KOPT-K1 (cell line): ENCODE results near the gene KCNIP2.

Source experiments
- H3K27ac ChIP-seq: fragments of 200-600 bp; sonication (generic); 2 replicates; pipeline ENCODE4 v1.5.1; 2016; ENCODE audit warnings: antibody characterized with exemption, mild to moderate bottlenecking, low read depth, low read length; ENCODE audit not compliant: poor library complexity, severe bottlenecking
- H3K36me3 ChIP-seq: fragments of 200-600 bp; sonication (generic); 2 replicates; pipeline ENCODE4 v1.5.1; 2017; ENCODE audit warnings: antibody characterized with exemption, mild to moderate bottlenecking, low read length, moderate library complexity; ENCODE audit not compliant: insufficient read depth
- H3K9me3 ChIP-seq: fragments of 200-600 bp; sonication (generic); 2 replicates; pipeline ENCODE4 v1.5.1; 2017; ENCODE audit warnings: antibody characterized with exemption, low read length, mild to moderate bottlenecking; ENCODE audit not compliant: insufficient read depth, poor library complexity, severe bottlenecking

KCNIP2 gene

GRCh38 chr10:101843032-101844021 lies at the start of gene KCNIP2:
Gene KCNIP2, minus strand, starts transcription at chr10:101843800. Its CDS starts 232 bp downstream, at chr10:101843568.
- H3K27ac ChIP-seq: no peak within 1 kb of the TSS
- no peaks in the 10 kb centered on the region for H3K9me3 ChIP-seq
- H3K36me3 ChIP-seq: no peaks in the 10 kb centered on the region

GRCh38 chr10:101892782-101893391 lies 49.3 kb upstream of the KCNIP2 start:
- Histone ChIP-seq H3K36me3 (no peaks in the 10 kb centered on the region; the same call in 1 of the 2 replicates), H3K9me3 (no peaks in the 10 kb centered on the region), H3K27ac (no peak overlapping the region)

DNA sequence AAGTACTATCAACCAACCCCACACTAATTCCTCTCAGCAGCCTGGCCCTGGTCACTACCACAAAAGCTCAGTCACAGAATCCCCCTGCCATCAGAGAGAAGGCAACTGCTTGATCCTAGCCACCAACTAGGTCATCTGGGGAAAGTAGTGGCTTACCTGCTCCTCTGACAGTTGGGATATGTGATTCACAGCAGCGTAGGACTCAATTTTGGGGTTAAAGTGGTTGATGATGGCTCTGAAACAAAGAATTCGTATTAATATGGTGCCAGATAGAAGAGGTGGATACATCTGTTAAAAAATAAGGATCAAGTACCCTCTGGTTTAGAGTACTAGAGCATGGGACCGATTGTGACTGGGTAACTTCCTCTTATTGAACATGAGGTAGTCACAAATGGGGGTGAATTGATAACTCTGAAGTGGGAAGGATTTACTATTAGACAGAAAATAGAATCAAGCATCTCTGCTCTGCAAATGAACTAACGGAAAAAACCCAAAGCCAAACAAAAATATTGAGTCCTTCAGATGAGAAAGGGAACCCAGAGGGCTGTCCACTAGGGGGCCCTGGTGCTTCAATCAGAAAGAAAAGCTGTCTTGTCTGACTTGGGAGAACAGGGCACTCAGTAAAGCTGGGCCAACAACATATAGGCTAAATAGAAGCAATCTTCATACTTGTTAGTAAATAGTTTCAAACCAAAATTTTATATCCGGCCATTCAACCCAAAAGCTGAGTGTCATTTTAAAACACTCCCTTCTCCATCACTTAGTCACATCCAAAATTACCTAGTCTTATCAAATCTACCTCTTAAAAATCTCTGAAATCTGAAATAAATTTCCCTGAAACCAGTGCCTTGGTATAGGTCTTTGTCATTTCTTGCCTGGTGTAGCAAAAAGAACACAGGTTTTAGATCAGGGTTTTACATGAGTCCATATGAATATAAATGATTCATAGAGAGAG lies 45.9 kb upstream of the KCNIP2 start:
- Histone ChIP-seq H3K9me3 (no peaks in the 10 kb centered on the region), H3K27ac (no peak overlapping the region), H3K36me3 (no peaks in the 10 kb centered on the region; the same call in 1 of the 2 replicates)

- Histone ChIP-seq H3K9me3 (no peaks in the 10 kb centered on the region), H3K27ac (no peak overlapping the region), H3K36me3 (no peaks in the 10 kb centered on the region; the same call in 1 of the 2 replicates)
Measured at GRCh38 chr10:101888251-101888949, 44.8 kb upstream of the KCNIP2 start.

DNA sequence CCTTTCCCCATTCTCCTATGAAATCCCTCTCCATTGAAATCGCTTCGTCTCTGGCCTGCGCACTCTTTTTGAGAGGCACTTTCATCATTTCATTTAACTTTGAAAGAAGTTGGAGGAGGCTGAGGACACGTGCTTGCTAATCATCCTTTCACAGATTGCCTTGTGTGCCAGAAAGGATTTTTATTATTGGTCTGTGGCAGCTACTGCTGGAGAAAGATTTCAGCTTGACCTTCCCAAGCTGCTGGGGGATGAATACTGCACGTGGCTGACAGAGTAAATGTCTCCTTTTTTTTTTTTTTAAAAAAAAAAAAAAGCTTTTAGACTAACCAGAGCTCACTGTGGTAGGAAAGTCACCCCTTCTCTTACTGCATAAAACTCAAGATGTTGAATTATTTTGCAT lies 44.2 kb upstream of the KCNIP2 start:
- Histone ChIP-seq H3K27ac (no peak overlapping the region), H3K9me3 (no peaks in the 10 kb centered on the region), H3K36me3 (no peaks in the 10 kb centered on the region; the same call in 1 of the 2 replicates)

DNA sequence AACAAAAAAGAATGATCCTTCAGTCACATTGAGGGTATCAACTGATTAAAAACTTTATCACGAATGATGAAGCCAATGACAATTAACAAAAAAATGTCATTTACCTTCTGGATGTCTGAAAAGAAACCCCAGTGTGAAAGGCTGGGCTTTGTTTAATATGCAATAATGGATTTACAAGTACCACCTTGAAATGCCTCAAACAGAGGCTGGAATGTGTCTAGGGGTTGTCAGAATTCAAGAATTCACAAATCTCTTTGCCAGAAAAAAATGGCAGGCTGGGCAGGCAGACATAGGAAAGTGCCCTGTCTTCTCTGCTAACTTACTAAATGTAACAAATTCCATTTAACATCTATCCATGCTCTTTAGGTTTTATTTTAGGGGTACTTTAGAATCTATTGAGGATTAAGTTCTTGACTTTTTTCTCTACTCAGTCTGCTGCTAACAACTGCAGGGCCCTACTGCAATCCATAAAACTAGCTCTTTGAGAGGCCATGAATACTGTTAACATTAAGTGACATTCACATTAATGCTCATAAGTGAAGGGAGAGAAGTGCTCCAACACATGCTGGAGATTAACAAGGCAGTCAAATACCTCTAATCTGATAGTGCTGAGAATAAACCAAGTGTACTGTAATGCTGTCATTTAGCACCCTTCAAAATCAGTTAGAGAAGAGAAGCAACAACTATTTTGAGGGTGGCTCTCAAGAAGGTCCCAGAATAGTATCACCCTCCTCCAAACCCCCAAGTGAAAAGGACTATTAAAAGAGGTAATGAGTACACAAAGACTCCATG lies 43.1 kb upstream of the KCNIP2 start:
- H3K27ac ChIP-seq: no peak overlapping the region
- no peaks in the 10 kb centered on the region for H3K9me3 ChIP-seq
- H3K36me3 ChIP-seq: no peaks in the 10 kb centered on the region; the same call in 1 of the 2 replicates

GRCh38 chr10:101881036-101881774 lies 37.6 kb upstream of the KCNIP2 start:
- Histone ChIP-seq H3K36me3 (0 out of 2 replicates have a peak, but pooled peaks cover 4% of the 10 kb centered on the region), H3K9me3 (no peaks in the 10 kb centered on the region), H3K27ac (no peak overlapping the region)

- H3K36me3 ChIP-seq: 0 out of 2 replicates have a peak, but pooled peaks cover 4% of the 10 kb centered on the region
- no peaks in the 10 kb centered on the region for H3K9me3 ChIP-seq
- H3K27ac ChIP-seq: no peak overlapping the region
Measured at GRCh38 chr10:101880232-101880573, 36.6 kb upstream of the KCNIP2 start.

DNA sequence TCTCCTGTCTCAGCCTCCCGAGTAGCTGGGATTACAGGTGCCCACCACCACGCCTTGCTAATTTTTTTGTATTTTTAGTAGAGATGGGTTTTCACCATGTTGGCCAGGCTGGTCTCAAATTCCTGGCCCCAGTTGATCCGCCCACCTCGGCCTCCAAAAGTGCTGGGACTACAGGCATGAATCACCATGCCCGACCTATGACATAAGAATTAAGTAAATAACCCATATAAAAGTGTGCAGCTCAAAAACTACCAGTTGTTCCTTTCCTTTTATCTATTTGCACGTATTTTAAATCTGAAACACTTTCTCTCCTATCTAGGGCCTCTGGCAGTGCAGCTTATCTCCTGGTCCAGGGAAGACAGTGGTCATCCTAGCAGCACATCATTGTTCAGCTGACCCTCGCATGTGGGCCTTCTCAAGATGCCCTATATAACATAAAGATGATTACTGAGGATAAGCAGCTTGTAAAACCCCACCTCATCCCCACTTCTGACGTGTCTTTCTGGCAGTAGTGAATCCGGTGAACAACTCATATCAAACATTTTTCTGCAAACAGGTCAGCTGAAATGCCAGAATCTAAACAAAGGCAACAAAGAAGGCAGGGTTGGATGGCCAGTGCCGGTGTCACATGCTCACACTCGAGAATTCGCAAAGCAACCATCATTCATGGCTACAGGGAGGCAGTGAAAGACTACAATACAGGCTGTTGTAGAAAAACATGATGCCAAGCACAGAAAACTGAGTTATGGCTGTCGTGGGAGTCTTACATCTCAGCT lies 36.0 kb upstream of the KCNIP2 start:
- Histone ChIP-seq H3K9me3 (no peaks in the 10 kb centered on the region), H3K36me3 (0 out of 2 replicates have a peak, but pooled peaks cover 4% of the 10 kb centered on the region), H3K27ac (no peak overlapping the region)

GRCh38 chr10:101878869-101879268 lies 35.3 kb upstream of the KCNIP2 start:
- Histone ChIP-seq H3K9me3 (no peaks in the 10 kb centered on the region), H3K36me3 (0 out of 2 replicates have a peak, but pooled peaks cover 4% of the 10 kb centered on the region), H3K27ac (no peak overlapping the region)

DNA sequence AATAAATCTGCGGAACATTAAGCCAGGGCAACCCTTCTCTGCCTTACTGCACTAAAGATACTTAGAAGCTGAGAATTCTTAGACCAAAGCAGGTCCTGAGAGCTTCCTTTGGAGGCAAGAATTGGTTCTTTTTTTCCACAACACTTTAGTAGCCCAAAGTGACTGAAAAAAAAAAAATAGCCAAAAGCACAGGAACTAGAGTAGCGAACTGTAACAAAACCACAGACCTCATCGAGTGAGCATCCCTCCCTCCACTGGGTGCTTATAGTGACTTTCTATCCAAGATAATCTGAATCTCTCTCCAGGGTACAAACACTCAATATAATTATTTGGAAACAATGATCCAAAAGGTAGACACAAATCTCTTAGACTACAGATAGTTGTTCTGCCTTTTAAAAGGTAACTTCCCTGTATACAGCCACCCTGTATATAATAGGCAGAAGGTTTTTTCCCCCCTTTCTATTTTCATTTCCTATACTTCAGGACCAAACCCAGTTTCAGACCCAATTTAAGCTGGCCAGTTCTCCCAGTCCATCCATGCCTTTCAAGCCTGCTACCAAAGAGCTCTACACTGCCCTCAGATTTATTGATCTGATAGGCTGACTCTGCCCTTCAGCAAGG lies 31.6 kb upstream of the KCNIP2 start:
- no peak overlapping the region for H3K27ac ChIP-seq

DNA sequence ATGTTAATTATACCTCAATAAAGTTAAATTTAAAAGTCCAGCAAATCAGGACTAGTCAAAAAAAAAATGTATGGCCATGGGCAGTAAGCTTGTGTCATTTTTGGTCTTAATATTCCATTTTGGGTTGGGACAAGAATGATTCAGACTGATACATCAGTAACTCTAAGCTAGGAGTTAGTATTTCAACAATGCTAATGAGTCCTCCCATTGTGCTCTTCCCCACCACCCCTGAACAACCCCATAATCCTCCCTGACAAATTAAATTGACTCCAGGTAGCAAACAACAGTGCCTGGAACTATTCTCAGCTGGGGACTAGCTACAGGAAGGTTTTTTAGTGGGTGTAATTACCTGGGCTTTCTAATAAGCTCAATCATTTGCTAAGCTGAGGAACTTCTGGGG lies 30.7 kb upstream of the KCNIP2 start:
- Histone ChIP-seq H3K36me3 (no peaks in the 10 kb centered on the region), H3K9me3 (no peaks in the 10 kb centered on the region), H3K27ac (no peak overlapping the region)

More for the DNA sequence above, 31.6 kb upstream of the KCNIP2 start:
- Histone ChIP-seq H3K9me3 (no peaks in the 10 kb centered on the region), H3K36me3 (0 out of 2 replicates have a peak, but pooled peaks cover 4% of the 10 kb centered on the region)
